GM21528 (cell line): ENCODE results near the gene DCHS1.

Experiments
- ATAC-seq: cut with Tn5 transposase; IDR thresholded peaks from one replicate; pipeline ENCODE4 v1.9.1; 2021; ENCODE audit warnings: mild to moderate bottlenecking, moderate library complexity; ENCODE audit not compliant: unreplicated experiment, low FRiP score

Gene DCHS1

DNA sequence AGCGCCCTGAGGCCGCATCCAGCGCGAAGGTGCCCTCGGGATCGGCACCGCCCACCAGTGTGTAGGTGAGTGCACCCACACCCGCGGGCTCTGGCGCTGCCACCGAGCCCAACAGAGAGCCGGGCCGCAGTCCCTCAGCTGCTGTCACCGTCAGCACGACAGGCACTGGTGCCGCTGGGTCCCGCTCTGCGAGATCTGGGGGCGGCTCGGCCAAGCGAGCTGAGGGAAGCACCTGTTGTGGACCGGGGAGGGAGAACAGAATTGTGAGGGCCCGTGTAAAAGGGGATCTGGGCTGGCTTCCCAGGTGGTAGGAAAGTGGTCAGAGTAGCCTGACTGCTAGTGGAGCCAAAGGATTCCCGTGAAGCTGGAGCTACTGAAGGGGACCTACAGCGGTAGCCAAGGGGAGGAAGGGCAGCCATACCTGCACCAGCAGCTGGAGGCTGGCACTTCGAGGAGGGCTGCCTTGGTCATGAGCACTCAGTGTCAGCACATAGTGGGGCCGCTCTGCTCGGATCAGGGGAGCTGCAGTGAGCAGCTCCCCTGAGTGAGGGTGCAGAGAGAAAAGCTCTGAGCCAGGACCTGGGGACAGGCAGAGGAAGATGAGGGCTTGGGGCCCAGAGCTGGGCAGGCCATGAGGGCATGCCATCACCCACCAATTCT lies 24.8 kb downstream of the DCHS1 start:
- no peak for ATAC-seq

GRCh38 chr11:6629892-6630631 lies 25.5 kb downstream of the DCHS1 start:
- no peak for ATAC-seq

DNA sequence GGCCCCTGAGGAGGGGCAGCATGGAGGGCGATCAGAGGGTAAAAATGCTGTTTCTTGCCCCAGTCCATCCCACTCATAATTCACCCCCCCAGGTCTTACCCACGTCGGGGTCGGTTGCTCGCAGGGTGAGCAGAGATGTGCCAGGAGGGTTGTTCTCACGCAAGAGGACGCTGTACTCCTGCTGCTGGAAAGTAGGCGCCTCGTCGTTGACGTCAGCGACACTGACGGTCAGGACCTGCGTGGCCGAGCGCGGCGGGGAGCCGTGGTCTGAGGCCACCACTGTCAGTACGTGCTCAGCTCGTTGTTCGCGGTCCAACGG lies 26.1 kb downstream of the DCHS1 start:
- ATAC-seq: no peak

- ATAC-seq: no peak
Measured at GRCh38 chr11:6628526-6628925, 27.1 kb downstream of the DCHS1 start.

GRCh38 chr11:6627762-6628241 lies 27.8 kb downstream of the DCHS1 start:
- peak; percentile 79 for ATAC-seq

DNA sequence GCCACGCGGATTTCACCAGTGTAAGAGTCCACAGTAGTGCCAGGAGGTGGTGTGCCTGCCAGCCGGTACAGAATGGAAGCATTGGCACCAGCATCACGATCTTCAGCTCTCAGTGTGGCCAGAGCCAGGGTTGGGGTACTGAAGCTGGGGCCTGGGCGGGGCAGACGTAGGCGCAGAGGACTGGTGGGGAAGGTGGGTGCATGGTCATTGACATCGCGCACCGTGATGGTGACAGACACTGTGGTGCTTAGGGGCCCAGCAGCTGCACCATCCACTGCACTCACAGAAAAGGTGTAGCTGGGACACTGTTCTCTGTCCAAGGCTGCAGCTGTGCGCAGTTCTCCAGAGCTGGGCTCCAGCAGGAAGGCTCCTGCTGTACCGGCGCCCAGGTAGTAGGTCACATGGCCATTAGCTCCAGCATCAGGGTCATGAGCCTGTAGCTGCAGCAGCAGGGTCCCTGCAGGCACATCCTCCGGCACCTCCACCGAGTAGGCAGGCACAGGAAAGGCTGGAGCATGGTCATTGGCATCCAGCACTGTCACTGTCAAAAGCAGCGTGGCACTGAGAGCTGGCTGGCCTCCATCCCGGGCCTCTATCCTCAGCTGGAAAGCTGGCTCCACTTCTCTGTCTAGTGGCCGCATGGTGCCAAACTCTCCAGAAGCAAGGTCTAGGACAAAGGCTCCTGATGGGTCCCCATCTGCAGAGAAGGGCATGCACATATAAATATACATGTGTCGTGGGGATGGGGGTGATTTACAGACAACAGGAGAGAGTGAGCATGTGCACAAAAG lies 28.4 kb downstream of the DCHS1 start:
- ATAC-seq: no peak

- no peak for ATAC-seq
Measured at GRCh38 chr11:6625832-6626420, 29.7 kb downstream of the DCHS1 start.

DNA sequence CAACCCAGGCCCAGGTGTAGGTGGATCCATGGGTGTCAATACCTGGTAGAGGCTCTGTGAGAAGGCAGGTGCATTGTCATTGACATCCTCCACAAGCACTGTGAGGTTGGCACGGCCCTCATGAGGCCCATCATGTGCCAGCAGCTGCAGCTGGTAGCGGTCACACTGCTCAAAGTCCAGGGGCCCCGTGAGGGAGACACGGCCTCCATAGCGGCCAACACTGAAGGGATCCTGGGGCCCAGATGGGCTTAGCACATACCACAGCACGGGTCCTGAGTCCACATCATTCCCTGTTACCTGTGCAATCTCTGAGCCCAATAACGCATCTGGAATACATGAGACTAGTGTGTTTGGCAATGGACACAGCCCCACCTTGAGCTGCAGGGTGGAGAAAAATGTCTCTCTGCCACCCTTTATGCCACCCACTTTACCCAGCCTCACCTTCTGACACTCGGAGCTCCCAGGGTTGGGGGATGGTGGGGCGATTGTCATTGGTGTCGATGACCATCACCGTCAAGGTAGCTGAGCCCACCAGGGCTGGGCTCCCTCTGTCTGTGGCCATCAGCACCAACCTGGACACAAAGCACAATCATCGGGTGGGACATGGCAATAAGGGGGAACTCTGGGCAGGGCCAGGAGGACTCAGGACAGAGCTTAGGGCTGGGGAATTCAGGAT lies 30.3 kb downstream of the DCHS1 start:
- ATAC-seq: no peak

- ATAC-seq: no peak
Measured at GRCh38 chr11:6623391-6624363, 31.9 kb downstream of the DCHS1 start.

DNA sequence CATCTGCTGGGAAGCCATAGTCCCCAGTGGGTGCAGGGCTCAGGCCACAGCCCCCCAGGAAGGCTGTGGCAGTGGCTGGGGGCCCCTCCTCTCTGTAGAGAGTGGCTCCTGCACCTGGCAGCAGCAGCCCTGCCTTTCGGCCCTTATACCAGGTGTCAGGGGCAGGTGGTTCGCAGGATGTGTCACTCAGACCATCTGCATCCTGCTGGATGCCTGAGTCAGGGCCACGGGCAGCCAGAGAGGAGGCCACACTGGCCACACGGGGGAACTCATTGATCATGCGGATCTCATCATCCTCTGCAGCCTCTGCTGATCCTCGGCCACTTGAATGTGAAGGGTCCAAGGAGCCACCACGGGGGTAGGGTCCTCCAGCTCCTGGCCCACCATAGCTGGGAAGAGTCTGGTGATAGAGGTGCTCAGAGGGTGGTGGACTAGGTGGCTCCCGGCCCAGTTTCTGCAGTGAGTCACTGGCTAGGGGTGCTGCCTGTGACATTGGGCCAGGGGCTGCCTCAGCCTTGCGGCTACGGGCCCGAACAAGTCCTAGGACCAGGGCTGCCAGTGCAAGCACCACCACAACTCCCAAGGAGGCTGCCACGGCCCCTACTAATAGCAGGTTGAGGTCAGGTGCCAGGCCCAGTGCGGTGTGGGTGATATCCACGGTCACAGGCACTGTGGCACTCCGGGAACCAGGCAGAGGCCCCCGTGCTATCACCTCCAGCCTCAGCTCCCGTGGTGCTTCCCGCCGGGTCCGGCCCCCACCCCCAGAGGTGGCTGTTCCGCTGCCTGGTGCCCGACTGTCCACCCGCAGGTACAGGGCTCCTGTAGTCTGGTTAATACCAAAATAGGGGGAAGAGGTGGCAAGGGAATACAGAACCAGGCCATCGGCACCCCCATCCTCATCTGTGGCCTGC lies 33.1 kb downstream of the DCHS1 start:
- no peak for ATAC-seq

DNA sequence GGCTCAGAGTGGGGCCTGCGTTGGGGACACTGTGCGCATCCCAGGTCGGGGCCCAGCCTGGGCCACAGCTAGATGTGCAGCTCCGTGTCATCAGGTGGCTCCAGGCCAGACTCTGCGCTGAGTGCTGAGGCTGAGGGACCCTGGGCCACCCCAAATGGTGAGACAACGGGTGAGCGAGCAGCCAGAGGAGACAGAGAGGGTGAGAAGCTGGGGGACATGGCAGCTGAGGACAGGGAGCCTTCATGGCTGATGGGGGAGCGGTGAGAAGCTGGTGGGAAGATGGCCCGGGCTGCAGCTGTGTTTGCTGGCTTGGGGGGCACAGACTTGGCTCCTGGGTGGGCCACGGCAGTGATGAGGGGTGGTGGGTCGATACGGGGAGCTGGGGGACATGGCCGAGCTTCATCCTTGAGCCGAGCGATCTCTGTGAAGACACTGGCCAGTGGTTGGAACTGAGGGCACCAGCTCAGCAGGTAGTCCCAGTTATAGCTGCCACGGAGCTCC lies 33.8 kb downstream of the DCHS1 start:
- ATAC-seq: no peak

DNA sequence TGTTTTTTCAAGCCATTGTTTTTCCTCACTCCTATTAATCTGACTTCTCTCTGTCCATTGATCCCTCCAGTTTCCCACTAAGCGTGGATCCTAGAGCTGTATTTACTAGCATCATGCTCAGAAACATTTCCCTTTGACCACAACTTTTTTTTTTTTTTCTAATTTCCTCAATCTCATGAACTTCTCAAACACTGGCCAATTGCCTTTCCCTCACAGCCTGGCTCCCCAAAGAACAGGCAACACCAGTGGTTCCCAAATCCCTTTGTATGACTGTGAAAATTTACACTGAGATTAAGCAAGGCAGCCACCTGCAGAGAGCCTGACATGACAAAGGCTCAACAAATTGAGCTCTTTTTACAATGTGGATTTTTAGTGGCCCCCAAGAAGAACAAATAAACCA lies 35.0 kb downstream of the DCHS1 start:
- ATAC-seq: no peak

DNA sequence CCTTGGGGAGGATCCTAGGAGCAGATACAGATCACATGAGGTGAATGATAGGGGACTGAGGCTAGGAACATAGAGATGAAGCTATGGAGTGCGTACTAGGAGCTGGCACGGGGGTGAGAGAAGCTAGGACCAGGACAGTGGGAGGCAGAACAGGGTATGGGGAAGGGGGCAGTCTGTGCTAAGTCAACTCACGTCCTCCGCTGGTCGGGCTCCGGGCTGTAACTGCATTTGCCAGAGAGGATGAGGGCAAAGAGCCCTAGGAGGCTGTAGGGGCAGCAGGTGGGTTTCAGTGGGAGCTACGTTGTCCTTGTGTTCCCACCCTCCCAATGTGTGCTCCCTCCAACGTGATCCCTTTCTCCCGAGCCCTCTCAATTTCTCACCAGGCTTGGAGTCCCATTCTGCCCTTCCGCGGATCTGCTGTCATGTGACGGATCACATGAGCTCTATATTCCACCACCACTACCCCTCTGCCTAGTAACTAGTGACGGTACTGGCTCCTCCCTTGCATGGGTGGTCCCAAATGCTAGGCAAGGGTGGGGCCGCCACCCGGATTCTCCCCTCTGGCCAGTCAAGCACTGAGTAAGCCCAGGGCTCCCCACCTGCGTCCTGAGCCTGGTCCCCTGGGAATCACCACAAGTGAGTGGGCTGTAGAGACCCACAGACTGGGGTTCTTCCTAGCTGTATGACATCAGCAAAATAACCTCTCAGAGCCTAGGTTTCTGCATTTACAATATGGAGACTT lies 36.4 kb downstream of the DCHS1 start, which contains the start of gene TPP1:
TSS of gene TPP1 (minus strand) at position 419 of the 742 bp plus-strand sequence. CDS start at position 397, 22 bp downstream.
- ATAC-seq: peak; percentile 99

- ATAC-seq: peak; percentile 18
Measured at GRCh38 chr11:6618117-6619003, 37.2 kb downstream of the DCHS1 start.

DNA sequence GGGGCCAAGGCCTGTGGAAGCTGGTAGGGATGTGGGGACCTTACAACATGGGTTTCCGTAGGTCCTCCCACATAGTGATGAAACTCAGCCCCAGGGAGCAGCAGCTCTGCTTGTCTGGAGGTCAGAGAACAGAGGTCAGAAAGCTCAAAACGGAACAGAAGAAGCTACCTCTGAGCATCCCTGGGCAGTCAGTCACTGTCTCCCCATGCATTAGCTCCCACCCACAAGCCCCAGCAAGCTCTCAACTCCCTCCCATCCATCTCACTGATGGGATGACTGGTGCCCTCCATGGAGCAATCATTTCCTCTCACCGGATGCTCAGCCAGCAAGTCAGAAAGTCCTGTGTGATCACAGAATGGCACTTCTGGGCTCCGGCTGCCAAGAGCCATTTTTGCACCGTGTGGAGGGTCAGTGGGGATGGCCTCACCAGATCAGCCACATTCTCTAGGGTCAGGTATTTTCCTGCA lies 38.3 kb downstream of the DCHS1 start:
- ATAC-seq: no peak

DNA sequence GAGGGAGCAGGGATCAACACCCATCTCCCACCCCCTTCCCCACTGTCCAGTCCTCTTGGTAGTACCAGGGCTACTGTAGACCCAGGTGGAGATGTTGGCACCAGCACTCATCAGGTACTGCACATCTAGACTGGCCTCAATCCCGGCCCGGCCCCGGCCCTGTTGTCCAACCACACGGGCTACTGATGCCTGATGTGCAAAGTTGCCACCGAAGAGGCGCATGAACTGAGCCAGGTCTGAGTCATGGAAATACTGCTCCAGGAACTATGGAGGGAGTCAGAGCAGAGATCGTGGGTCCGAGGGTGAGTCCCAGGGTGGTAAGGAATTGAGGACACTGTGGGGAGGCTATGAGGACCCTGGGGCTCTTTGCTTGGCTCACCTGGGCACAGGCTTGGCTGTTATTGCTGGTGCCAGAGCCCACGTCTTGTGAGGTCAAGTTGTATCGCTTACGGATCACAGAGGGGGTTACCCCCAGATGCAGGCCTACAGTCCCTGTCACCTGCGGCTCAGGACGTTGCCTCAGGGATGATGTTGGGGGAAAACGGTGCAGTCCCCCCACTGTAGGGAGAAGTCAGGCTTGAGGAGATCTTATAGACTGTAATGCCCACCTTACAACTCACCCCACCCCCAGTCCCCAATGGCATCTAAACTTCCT lies 38.9 kb downstream of the DCHS1 start:
- ATAC-seq: no peak
